ENCODE results near the gene AMMECR1. TPM values are rescaled to one million over a fixed set of nuclear protein-coding genes. Genes with fewer than 3 reads are reported as not detected.
A peak's percentile ranks its signal among the peaks of the same experiment; 100 is the strongest.

AMMECR1 gene
- total RNA-seq, 4 donors from 2014 or later = 2.2 to 4.2 (median 2.9) TPM

DNA sequence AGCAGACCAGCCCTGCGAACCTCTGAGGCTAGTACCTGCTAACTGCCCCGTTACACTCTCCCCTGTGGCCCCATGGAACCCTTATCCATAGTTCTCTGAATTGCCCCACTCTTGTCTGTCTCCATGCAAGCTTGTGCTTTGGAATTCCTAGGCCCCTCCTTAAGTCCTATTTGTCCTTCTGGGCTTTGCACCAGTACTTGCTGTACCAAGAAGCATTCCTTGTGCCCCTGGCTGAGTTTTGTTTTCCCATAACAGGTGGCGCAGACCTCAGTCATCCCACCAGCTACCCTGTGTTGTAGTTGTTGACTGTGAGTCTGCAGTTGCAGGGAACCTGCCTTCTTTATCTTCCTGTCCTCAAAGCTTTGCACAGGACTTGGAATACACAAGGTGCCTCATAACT, 147.9 kb downstream of the AMMECR1 start:
- H3K4me1 ChIP-seq = no peaks in the 10 kb centered on the region
- no peak for TF ChIP-seq POLR2A (IDR thresholded peaks at IDR 0.05)
- no peak for TF ChIP-seq EP300 (IDR thresholded peaks at IDR 0.05)
- TF ChIP-seq, protein P1, sequence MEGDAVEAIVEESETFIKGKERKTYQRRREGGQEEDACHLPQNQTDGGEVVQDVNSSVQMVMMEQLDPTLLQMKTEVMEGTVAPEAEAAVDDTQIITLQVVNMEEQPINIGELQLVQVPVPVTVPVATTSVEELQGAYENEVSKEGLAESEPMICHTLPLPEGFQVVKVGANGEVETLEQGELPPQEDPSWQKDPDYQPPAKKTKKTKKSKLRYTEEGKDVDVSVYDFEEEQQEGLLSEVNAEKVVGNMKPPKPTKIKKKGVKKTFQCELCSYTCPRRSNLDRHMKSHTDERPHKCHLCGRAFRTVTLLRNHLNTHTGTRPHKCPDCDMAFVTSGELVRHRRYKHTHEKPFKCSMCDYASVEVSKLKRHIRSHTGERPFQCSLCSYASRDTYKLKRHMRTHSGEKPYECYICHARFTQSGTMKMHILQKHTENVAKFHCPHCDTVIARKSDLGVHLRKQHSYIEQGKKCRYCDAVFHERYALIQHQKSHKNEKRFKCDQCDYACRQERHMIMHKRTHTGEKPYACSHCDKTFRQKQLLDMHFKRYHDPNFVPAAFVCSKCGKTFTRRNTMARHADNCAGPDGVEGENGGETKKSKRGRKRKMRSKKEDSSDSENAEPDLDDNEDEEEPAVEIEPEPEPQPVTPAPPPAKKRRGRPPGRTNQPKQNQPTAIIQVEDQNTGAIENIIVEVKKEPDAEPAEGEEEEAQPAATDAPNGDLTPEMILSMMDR (IDR thresholded peaks at IDR 0.05) = no peak
- H3K36me3 ChIP-seq = peaks cover 0 to 7% (median 0%) of the 10 kb centered on the region in 3 donors
- H3K27me3 ChIP-seq = peaks cover 0 to 7% of the 10 kb centered on the region in 2 donors
- no peak for DNase-seq (ENCODE audit: low spot score in 2 of 2)
- H3K9me3 ChIP-seq = no peaks in the 10 kb centered on the region
- no peak overlapping the region for H3K27ac ChIP-seq
- WGBS, 2 donors = 91 to 95% methylated on average over 3 of the region's 3 CpGs
- no peak overlapping the region for H3K4me3 ChIP-seq

DNA sequence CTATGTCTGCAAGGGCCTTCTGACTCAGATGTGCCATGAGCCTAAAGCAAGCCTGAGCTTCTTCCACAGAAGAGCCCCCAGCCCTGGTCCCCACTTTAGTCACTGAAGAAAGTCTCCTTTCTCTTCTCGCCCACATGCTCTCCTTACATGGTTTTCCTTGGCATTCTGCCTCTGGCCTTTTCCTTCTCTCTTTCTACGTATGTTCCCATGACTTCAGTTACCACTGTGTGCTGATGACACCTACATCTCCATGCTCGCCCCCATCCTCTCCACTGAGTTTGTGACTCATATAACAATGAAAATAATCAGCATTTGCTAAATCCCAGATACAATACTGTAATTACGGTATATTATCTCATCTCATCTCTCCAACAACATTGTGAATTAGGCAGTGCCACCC, 149.3 kb downstream of the AMMECR1 start:
- Histone ChIP-seq H3K27ac (no peak overlapping the region), H3K36me3 (peaks cover 0 to 7% (median 0%) of the 10 kb centered on the region in 3 donors), H3K4me1 (no peaks in the 10 kb centered on the region), H3K27me3 (peaks cover 0 to 7% of the 10 kb centered on the region in 2 donors), H3K4me3 (no peak overlapping the region), H3K9me3 (no peaks in the 10 kb centered on the region)
- WGBS, 2 donors = 63 to 74% methylated on average over 4 of the region's 4 CpGs
- TF ChIP-seq EP300 (IDR thresholded peaks at IDR 0.05) = no peak
- TF ChIP-seq, protein P1 (IDR thresholded peaks at IDR 0.05) = no peak
- TF ChIP-seq POLR2A (IDR thresholded peaks at IDR 0.05) = no peak
- DNase-seq (ENCODE audit: low spot score in 2 of 2) = no peak

DNA sequence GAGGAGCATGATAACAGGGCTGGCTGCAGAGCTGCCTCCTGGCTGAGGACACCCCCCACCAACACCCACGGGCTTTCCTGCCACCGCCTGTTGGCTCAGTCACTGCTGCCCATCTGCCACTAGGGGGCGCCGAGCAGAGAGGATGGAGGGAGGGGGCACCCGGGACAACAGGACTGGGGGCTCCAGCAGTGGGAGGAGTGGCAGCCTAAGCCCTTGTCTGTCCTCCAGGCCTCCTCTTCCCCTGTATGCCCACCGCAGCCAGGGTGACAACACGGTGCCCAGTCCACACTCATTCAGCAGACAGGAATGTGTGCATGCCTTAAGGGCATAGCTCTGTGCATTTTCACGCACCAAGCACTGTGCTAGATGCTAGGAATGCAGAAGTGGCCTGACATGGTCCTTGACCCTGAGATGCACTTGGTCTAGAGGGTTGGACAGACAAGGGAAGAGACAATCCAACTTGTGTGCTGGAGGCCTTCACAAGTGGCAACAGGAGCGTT, 149.9 kb downstream of the AMMECR1 start:
- no peaks in the 10 kb centered on the region for H3K4me1 ChIP-seq
- H3K9me3 ChIP-seq = no peaks in the 10 kb centered on the region
- no peak for DNase-seq (ENCODE audit: low spot score in 2 of 2)
- TF ChIP-seq POLR2A (IDR thresholded peaks at IDR 0.05) (no peak), EP300 (IDR thresholded peaks at IDR 0.05) (no peak)
- TF ChIP-seq, protein P1 (IDR thresholded peaks at IDR 0.05) = peak; percentile 19 to 47 (median 40)
- WGBS, 2 donors = 33 to 43% methylated on average over 8 to 9 of the region's 9 CpGs
- peaks cover 0 to 7% (median 0%) of the 10 kb centered on the region in 3 donors for H3K36me3 ChIP-seq
- peaks cover 0 to 7% of the 10 kb centered on the region in 2 donors for H3K27me3 ChIP-seq
- H3K27ac ChIP-seq = no peak overlapping the region
- H3K4me3 ChIP-seq = no peak overlapping the region

DNA sequence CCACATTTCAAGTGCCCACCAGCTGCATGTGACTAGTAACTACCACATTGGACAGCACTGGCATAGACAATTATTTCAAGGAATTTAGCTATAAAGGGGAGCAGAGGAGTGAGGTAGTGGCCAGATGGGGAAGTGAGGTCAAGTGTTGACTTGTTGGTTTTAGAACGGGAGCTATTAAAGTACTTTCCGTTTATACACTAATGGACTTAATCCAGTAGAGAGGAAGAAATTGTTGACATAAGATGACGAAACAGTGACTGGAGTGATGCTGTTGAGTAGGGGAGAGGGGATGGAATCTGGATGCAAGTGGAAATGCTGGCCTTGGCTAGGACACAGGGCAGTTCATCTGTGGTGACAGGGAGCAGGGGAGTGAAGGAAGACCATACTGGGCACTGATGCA, 154.4 kb downstream of the AMMECR1 start:
- DNase-seq (ENCODE audit: low spot score in 2 of 2) = no peak
- Histone ChIP-seq H3K27me3 (peaks cover 0 to 3% of the 10 kb centered on the region in 2 donors), H3K9me3 (no peaks in the 10 kb centered on the region), H3K27ac (no peak overlapping the region), H3K36me3 (no peaks in the 10 kb centered on the region), H3K4me3 (no peak overlapping the region), H3K4me1 (peaks cover 0 to 6% (median 0%) of the 10 kb centered on the region in 4 donors)
- TF ChIP-seq EP300 (IDR thresholded peaks at IDR 0.05) (no peak), POLR2A (IDR thresholded peaks at IDR 0.05) (no peak)
- TF ChIP-seq, protein P1 (IDR thresholded peaks at IDR 0.05) = no peak
- 64 to 66% methylated on average over 3 of the region's 3 CpGs for WGBS, 2 donors

DNA sequence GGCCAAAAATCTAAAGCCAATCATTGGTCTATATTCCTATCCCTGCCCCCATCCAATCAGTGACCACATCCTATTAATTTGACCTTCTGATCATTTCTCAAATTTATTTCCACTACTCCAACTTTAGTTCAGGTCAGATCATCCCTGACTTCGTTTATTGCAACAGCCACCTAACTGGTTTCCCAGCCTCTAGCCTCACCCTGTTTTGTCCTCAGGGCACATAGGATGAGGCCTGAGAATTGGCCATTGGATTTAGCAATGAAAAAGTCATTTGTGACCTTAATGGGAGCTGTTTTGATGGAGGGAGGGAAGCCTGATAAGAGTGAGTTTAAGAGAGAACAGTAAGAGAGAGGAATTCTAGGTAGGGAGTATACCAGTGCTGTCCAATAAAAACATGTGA, 155.0 kb downstream of the AMMECR1 start:
- TF ChIP-seq POLR2A (IDR thresholded peaks at IDR 0.05) (no peak), EP300 (IDR thresholded peaks at IDR 0.05) (no peak)
- TF ChIP-seq, protein P1 (IDR thresholded peaks at IDR 0.05) = no peak
- no peak overlapping the region for H3K4me3 ChIP-seq
- WGBS, 2 donors = 52 to 100% methylated on average over 1 of the region's 1 CpG

More for the DNA sequence above, 155.0 kb downstream of the AMMECR1 start:
- no peak for DNase-seq (ENCODE audit: low spot score in 2 of 2)
- Histone ChIP-seq H3K36me3 (no peaks in the 10 kb centered on the region), H3K4me1 (peaks cover 0 to 6% (median 0%) of the 10 kb centered on the region in 4 donors), H3K9me3 (no peaks in the 10 kb centered on the region), H3K27ac (no peak overlapping the region), H3K27me3 (peaks cover 0 to 3% of the 10 kb centered on the region in 2 donors)

All from tibial nerve (tissue), 4 donors.